Measurements from ENCODE around the gene SLC13A4.

The SLC13A4 gene

DNA sequence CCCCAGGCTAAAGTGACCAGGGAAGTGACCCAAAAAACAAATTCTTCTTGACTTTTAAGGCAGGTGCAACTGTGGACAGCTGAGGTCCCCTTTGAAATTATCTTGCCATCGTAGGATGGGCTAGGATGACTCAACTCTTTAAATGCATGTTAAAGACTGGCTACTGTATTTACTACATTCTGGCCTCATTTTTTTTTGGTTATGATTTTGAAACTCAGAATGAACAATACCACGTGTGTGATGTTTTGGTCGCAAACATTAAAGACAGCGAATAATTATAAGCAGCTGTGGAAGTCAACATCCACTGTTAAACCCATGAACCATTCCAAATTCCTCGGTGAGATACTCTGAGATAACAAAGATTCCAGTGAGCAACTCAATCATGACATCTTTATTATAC lies 1.2 kb upstream of the SLC13A4 start:
- TF ChIP-seq, protein P1, sequence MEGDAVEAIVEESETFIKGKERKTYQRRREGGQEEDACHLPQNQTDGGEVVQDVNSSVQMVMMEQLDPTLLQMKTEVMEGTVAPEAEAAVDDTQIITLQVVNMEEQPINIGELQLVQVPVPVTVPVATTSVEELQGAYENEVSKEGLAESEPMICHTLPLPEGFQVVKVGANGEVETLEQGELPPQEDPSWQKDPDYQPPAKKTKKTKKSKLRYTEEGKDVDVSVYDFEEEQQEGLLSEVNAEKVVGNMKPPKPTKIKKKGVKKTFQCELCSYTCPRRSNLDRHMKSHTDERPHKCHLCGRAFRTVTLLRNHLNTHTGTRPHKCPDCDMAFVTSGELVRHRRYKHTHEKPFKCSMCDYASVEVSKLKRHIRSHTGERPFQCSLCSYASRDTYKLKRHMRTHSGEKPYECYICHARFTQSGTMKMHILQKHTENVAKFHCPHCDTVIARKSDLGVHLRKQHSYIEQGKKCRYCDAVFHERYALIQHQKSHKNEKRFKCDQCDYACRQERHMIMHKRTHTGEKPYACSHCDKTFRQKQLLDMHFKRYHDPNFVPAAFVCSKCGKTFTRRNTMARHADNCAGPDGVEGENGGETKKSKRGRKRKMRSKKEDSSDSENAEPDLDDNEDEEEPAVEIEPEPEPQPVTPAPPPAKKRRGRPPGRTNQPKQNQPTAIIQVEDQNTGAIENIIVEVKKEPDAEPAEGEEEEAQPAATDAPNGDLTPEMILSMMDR (IDR thresholded peaks at IDR 0.05; ENCODE audit: low read depth, low read length), result no peak
- TF ChIP-seq EZH2phosphoT487 (IDR thresholded peaks at IDR 0.05; ENCODE audit: low read depth), result no peak
- Histone ChIP-seq H2AFZ (ENCODE audit: low read depth, low read length) (no peak overlapping the region), H3K27me3 (ENCODE audit: low read depth, low read length) (peaks cover 9% of the 10 kb centered on the region), H3K36me3 (replicated peaks; ENCODE audit: low read depth, low read length) (no peaks in the 10 kb centered on the region), H3K79me2 (ENCODE audit: low read length) (no peaks in the 10 kb centered on the region), H3K4me2 (ENCODE audit: low read length) (no peak overlapping the region), H3K4me3 (ENCODE audit: low read length) (no peak overlapping the region), H3K9ac (ENCODE audit: low read length) (no peak overlapping the region), H3K9me3 (ENCODE audit: insufficient read depth, low read length) (no peaks in the 10 kb centered on the region), H3K4me1 (ENCODE audit: low read length) (no peaks in the 10 kb centered on the region), H3K27ac (ENCODE audit: low read length) (no peak overlapping the region), H4K20me1 (ENCODE audit: insufficient read depth, low read length) (no peaks in the 10 kb centered on the region)

DNA sequence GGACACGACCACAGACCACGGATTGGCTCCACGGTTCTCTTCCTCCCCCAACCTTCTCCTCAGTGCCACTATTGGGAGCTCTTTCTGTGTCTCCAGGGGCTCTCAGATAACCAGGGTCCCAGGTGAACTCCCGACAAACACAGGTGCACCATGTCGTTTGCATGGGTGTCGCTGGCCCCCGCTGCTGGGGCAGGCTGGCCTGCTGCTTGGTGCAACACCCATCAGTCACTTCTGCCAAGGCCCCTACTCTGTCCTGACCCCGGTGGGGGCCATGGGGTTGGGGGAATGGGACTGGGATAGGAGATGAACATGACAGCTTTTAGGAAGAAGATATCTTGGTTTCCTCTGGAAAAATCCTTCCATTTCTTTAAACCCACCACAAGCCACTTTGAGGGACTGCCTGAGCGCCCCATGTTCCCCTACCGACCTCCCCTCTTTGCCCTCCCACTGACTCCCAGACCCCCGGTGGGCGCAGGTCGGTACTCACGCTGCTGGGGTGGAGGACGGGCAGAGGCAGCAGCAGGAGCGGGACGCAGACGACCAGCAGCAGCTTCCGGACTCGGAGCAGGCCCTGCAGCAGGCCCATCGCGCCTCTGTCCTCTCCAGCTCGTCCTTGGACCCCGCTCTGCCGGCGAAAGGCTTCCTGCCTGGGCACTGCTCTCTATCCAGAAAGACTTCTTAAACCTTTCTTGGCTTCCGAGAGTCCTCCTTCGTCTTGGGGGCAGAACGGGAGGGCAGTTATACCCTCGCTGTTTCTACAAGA lies 894 bp downstream of the SLC13A4 start:
- no peak overlapping the region for H3K9ac ChIP-seq (ENCODE audit: low read length)
- no peak overlapping the region for H3K27ac ChIP-seq (ENCODE audit: low read length)
- no peak overlapping the region for H2AFZ ChIP-seq (ENCODE audit: low read depth, low read length)
- peaks cover 9% of the 10 kb centered on the region for H3K27me3 ChIP-seq (ENCODE audit: low read depth, low read length)
- TF ChIP-seq, protein P1 (IDR thresholded peaks at IDR 0.05; ENCODE audit: low read depth, low read length), result no peak
- TF ChIP-seq EZH2phosphoT487 (IDR thresholded peaks at IDR 0.05; ENCODE audit: low read depth), result no peak
- no peaks in the 10 kb centered on the region for H3K4me1 ChIP-seq (ENCODE audit: low read length)
- H3K9me3 ChIP-seq (ENCODE audit: insufficient read depth, low read length), result no peaks in the 10 kb centered on the region
- no peaks in the 10 kb centered on the region for H3K79me2 ChIP-seq (ENCODE audit: low read length)
- H4K20me1 ChIP-seq (ENCODE audit: insufficient read depth, low read length), result no peaks in the 10 kb centered on the region
- H3K4me2 ChIP-seq (ENCODE audit: low read length), result no peak overlapping the region
- H3K4me3 ChIP-seq (ENCODE audit: low read length), result no peak overlapping the region
- no peaks in the 10 kb centered on the region for H3K36me3 ChIP-seq (replicated peaks; ENCODE audit: low read depth, low read length)

DNA sequence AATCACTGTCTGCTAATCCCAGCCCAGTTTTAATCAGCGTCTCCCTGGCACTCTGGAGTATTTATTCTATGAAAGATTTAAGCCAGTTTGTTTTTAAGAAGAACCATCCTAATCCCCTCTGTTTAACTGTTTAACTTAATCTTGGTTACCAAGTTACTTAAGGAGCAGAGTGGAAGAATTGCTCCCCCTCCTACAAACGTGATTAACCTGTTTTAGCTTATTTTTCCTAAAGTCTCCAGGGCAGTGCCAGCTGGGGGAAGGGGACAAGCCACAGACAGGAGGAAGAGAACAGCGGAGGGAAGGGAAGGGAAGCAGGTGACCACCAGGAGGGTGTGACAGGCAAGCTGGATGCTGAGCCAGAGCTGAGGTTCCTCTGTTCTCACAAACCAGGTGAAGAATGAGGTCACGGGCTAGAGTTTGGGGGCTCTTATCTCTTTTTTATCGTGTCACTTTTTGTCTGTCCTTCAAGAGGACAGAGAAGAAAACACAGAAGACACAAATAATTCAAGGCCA lies 1.7 kb downstream of the SLC13A4 start:
- TF ChIP-seq, protein P1 (IDR thresholded peaks at IDR 0.05; ENCODE audit: low read depth, low read length), result no peak
- no peak for TF ChIP-seq EZH2phosphoT487 (IDR thresholded peaks at IDR 0.05; ENCODE audit: low read depth)

GRCh38 chr7:135723411-135723810 lies 4.6 kb downstream of the SLC13A4 start:
- Histone ChIP-seq H3K4me2 (ENCODE audit: low read length) (no peak overlapping the region), H3K27ac (ENCODE audit: low read length) (no peak overlapping the region), H2AFZ (ENCODE audit: low read depth, low read length) (no peak overlapping the region), H3K27me3 (ENCODE audit: low read depth, low read length) (no peaks in the 10 kb centered on the region; the same call in 1 of the 2 replicates), H4K20me1 (ENCODE audit: insufficient read depth, low read length) (no peaks in the 10 kb centered on the region), H3K4me3 (ENCODE audit: low read length) (no peak overlapping the region), H3K9me3 (ENCODE audit: insufficient read depth, low read length) (no peaks in the 10 kb centered on the region), H3K79me2 (ENCODE audit: low read length) (no peaks in the 10 kb centered on the region), H3K4me1 (ENCODE audit: low read length) (no peaks in the 10 kb centered on the region), H3K9ac (ENCODE audit: low read length) (no peak overlapping the region), H3K36me3 (replicated peaks; ENCODE audit: low read depth, low read length) (no peaks in the 10 kb centered on the region)
- TF ChIP-seq, protein P1 (IDR thresholded peaks at IDR 0.05; ENCODE audit: low read depth, low read length), result no peak
- TF ChIP-seq EZH2phosphoT487 (IDR thresholded peaks at IDR 0.05; ENCODE audit: low read depth), result no peak

More for the DNA sequence above, 1.7 kb downstream of the SLC13A4 start:
- H4K20me1 ChIP-seq (ENCODE audit: insufficient read depth, low read length), result no peaks in the 10 kb centered on the region
- peaks cover 9% of the 10 kb centered on the region for H3K27me3 ChIP-seq (ENCODE audit: low read depth, low read length)
- H2AFZ ChIP-seq (ENCODE audit: low read depth, low read length), result no peak overlapping the region
- H3K4me1 ChIP-seq (ENCODE audit: low read length), result no peaks in the 10 kb centered on the region
- no peaks in the 10 kb centered on the region for H3K36me3 ChIP-seq (replicated peaks; ENCODE audit: low read depth, low read length)
- no peak overlapping the region for H3K27ac ChIP-seq (ENCODE audit: low read length)
- H3K9me3 ChIP-seq (ENCODE audit: insufficient read depth, low read length), result no peaks in the 10 kb centered on the region
- H3K9ac ChIP-seq (ENCODE audit: low read length), result no peak overlapping the region
- no peaks in the 10 kb centered on the region for H3K79me2 ChIP-seq (ENCODE audit: low read length)
- H3K4me2 ChIP-seq (ENCODE audit: low read length), result no peak overlapping the region
- H3K4me3 ChIP-seq (ENCODE audit: low read length), result no peak overlapping the region

Data from OCI-LY3 (cell line).